Mesothelial cell of epicardium (in vitro differentiated cells): ENCODE data around the gene RAI14. TPM values are rescaled to one million over a fixed set of nuclear protein-coding genes. Genes with fewer than 3 reads are reported as not detected.
"Not testable (repeated sequence)": the region's sequence is repeated elsewhere in the genome, so short reads cannot be mapped to it uniquely, and the experiment has no call there.

Experiments used
- DNase-seq, 2 experiments: peaks; one replicate each; pipeline ENCODE4 v3.0.0; 2021; ENCODE audit warnings: low spot score in 2 of 2; ENCODE audit not compliant: unreplicated experiment in 2 of 2
- H3K27ac Mint-ChIP-seq: 2 replicates; pipeline ENCODE4 v1.8.0; 2021; ENCODE audit warnings: mixed read lengths
- H3K27me3 Mint-ChIP-seq: 2 replicates; pipeline ENCODE4 v1.8.0; 2021; ENCODE audit warnings: low read depth, mixed read lengths
- H3K36me3 Mint-ChIP-seq: 2 replicates; pipeline ENCODE4 v1.8.0; 2021; ENCODE audit warnings: mixed read lengths
- H3K4me1 Mint-ChIP-seq: 2 replicates; pipeline ENCODE4 v1.8.0; 2021; ENCODE audit warnings: mixed read lengths
- H3K4me3 Mint-ChIP-seq: 2 replicates; pipeline ENCODE4 v1.8.0; 2021; ENCODE audit warnings: mild to moderate bottlenecking, moderate library complexity, mixed read lengths
- H3K9me3 Mint-ChIP-seq: 2 replicates; pipeline ENCODE4 v1.8.0; 2021; ENCODE audit warnings: mixed read lengths
- total RNA-seq: library from RNA; stranded (reverse); gene quantifications from 3 replicates; pipeline ENCODE4 v1.2.1, GENCODE V29; 2021
- TF ChIP-seq, protein P1 (sequence below): fragments of 200-600 bp; sonication (generic); IDR thresholded peaks from one replicate; pipeline ENCODE4 v1.5.0; 2021; ENCODE audit warnings: antibody characterized with exemption; ENCODE audit not compliant: unreplicated experiment

The RAI14 gene
- total RNA-seq, 1 donor from 2014 or later: 134 TPM

DNA sequence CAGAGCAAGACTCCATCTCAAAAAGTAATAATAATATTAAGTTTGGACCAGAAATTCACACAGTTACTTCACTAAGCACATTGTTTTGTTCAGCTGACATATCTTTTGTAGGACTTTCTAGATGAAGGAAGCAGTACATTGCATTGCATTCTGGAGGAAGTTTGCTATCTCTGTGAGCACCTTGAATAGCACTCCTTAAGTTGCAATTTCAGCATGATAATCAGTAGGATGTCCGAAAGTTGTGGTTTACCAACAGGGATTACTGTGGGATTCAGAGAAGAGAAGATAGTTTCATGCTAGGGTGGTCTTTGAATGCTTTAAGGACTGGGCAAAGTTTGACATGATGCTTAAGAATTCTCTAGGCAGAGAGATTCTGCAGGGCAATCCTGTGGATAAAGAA lies 164.5 kb downstream of the RAI14 start:
- Mint-ChIP-seq H3K4me1 (peaks cover 9% of the 10 kb centered on the region), H3K4me3 (no peak overlapping the region), H3K36me3 (peaks cover 39% of the 10 kb centered on the region), H3K9me3 (no peaks in the 10 kb centered on the region), H3K27me3 (no peaks in the 10 kb centered on the region), H3K27ac (peak overlapping the region; percentile 64)
- TF ChIP-seq, protein P1, sequence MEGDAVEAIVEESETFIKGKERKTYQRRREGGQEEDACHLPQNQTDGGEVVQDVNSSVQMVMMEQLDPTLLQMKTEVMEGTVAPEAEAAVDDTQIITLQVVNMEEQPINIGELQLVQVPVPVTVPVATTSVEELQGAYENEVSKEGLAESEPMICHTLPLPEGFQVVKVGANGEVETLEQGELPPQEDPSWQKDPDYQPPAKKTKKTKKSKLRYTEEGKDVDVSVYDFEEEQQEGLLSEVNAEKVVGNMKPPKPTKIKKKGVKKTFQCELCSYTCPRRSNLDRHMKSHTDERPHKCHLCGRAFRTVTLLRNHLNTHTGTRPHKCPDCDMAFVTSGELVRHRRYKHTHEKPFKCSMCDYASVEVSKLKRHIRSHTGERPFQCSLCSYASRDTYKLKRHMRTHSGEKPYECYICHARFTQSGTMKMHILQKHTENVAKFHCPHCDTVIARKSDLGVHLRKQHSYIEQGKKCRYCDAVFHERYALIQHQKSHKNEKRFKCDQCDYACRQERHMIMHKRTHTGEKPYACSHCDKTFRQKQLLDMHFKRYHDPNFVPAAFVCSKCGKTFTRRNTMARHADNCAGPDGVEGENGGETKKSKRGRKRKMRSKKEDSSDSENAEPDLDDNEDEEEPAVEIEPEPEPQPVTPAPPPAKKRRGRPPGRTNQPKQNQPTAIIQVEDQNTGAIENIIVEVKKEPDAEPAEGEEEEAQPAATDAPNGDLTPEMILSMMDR: no peak
- DNase-seq: no peak

DNA sequence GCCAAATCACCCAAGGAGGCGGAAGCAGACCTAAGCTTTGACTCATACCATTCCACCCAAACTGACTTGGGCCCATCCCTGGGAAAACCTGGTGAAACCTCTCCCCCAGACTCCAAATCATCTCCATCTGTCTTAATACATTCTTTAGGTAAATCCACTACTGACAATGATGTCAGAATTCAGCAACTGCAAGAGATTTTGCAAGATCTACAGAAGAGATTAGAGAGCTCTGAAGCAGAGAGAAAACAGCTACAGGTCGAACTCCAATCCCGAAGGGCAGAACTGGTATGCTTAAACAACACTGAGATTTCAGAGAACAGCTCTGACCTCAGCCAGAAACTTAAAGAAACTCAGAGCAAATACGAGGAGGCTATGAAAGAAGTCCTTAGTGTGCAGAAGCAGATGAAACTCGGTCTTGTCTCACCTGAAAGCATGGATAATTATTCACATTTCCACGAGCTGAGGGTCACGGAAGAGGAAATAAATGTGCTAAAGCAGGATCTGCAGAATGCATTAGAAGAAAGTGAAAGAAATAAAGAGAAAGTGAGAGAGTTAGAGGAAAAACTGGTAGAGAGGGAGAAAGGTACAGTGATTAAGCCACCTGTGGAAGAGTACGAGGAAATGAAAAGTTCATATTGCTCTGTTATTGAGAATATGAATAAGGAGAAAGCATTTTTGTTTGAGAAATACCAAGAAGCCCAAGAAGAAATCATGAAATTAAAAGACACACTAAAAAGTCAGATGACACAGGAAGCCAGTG lies 167.0 kb downstream of the RAI14 start:
- H3K4me3 Mint-ChIP-seq: no peak overlapping the region
- peak overlapping the region; percentile 54 for H3K27ac Mint-ChIP-seq
- peaks cover 56% of the 10 kb centered on the region for H3K36me3 Mint-ChIP-seq

DNA sequence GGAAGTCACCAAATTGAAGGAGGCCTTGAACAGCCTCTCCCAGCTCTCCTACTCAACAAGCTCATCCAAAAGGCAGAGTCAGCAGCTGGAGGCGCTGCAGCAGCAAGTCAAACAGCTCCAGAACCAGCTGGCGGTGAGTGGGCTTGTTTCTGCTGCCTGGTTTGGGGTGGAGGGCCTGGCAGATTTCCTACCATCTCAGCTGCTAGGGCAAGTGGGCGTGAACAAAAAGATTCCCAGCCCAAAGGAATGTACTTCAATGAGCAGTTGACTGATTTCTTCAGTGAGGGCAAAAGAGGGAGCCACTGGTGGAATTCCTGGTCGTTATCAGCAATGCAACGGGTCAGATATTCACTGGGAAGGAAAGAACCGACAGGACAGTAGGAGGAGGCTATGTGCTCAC lies 170.2 kb downstream of the RAI14 start:
- peaks cover 69% of the 10 kb centered on the region for H3K36me3 Mint-ChIP-seq
- TF ChIP-seq, protein P1: no peak
- DNase-seq: no peak
- peaks cover 9% of the 10 kb centered on the region for H3K9me3 Mint-ChIP-seq
- no peak overlapping the region for H3K27ac Mint-ChIP-seq
- H3K27me3 Mint-ChIP-seq: no peaks in the 10 kb centered on the region
- H3K4me3 Mint-ChIP-seq: no peak overlapping the region
- peaks cover under 1% of the 10 kb centered on the region for H3K4me1 Mint-ChIP-seq

More for the DNA sequence above, 167.0 kb downstream of the RAI14 start:
- TF ChIP-seq, protein P1: no peak
- Mint-ChIP-seq H3K27me3 (no peaks in the 10 kb centered on the region), H3K4me1 (peaks cover 9% of the 10 kb centered on the region), H3K9me3 (peaks cover 9% of the 10 kb centered on the region)
- DNase-seq: no peak

- TF ChIP-seq, protein P1: no peak
- Mint-ChIP-seq H3K27ac (no peak overlapping the region), H3K27me3 (no peaks in the 10 kb centered on the region), H3K36me3 (peaks cover 73% of the 10 kb centered on the region), H3K4me3 (no peak overlapping the region), H3K9me3 (peaks cover 9% of the 10 kb centered on the region), H3K4me1 (no peaks in the 10 kb centered on the region)
- no peak for DNase-seq
These were observed 171.7 kb downstream of the RAI14 start for GRCh38 chr5:34827588-34828506.

GRCh38 chr5:34830827-34831226 lies 174.7 kb downstream of the RAI14 start:
- not testable (repeated sequence) for H3K27me3 Mint-ChIP-seq, H3K4me3 Mint-ChIP-seq, H3K27ac Mint-ChIP-seq, DNase-seq, H3K4me1 Mint-ChIP-seq
- peaks cover 74% of the 10 kb centered on the region for H3K36me3 Mint-ChIP-seq
- peaks cover 14% of the 10 kb centered on the region for H3K9me3 Mint-ChIP-seq

DNA sequence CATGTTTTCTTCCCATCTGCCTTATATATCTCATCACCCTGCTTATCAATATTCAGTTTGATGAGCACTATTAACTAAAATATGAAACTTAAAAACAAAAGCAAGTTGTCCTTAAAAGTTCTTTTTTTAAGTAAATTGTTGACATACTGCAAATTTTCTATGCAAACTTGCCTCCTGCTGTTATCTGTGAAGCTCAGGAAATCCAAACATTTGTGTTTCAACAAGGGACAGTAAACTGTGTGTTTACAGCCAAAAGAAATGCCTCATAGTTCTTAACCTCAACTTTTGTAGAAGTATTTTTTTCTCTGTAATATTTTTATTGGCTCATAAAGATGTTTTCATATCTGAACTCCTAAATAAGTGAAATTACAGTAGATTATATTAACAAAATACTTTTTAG lies 175.2 kb downstream of the RAI14 start:
- H3K27me3 Mint-ChIP-seq: no peaks in the 10 kb centered on the region
- DNase-seq: no peak
- TF ChIP-seq, protein P1: no peak
- H3K36me3 Mint-ChIP-seq: peaks cover 71% of the 10 kb centered on the region
- peaks cover 14% of the 10 kb centered on the region for H3K9me3 Mint-ChIP-seq
- H3K4me3 Mint-ChIP-seq: no peak overlapping the region
- no peaks in the 10 kb centered on the region for H3K4me1 Mint-ChIP-seq
- H3K27ac Mint-ChIP-seq: no peak overlapping the region
